GM23338 (cell line): ENCODE data around the gene TANC2.

ENCODE experiments used
- CTCF ChIP-seq, 2 experiments: fragments of 200-600 bp in 1 of 2; sonication (generic) in 1 of 2; conservative IDR thresholded peaks; 2 replicates each; pipeline versions ENCODE4 v1.5.1 to v1.6.1; 2016 to 2017; ENCODE audit warnings: antibody characterized with exemption in 2 of 2, low read depth in 2 of 2, mild to moderate bottlenecking in 2 of 2, moderate library complexity in 1 of 2
- EZH2 ChIP-seq: fragments of 200-600 bp; sonication (generic); IDR thresholded peaks from one replicate; pipeline ENCODE4 v1.8.0; 2017; ENCODE audit warnings: antibody characterized with exemption, mild to moderate bottlenecking, low read depth; ENCODE audit not compliant: unreplicated experiment
- EZH2phosphoT487 ChIP-seq: fragments of 200-600 bp; sonication (generic); IDR thresholded peaks from one replicate; pipeline ENCODE4 v1.8.1; 2018; ENCODE audit warnings: antibody characterized with exemption; ENCODE audit not compliant: unreplicated experiment
- JUNB ChIP-seq: IDR thresholded peaks from one replicate; pipeline ENCODE4 v1.6.1; 2016; ENCODE audit warnings: antibody characterized with exemption; ENCODE audit not compliant: unreplicated experiment
- POLR2AphosphoS5 ChIP-seq: IDR thresholded peaks from 2 replicates; pipeline ENCODE4 v1.6.1; 2016; ENCODE audit warnings: antibody characterized with exemption, low read depth
- ZNF114 ChIP-seq: fragments of 250-450 bp; sonication (Bioruptor Pico); IDR thresholded peaks from 2 replicates; pipeline ENCODE4 v1.5.0; 2020; ENCODE audit warnings: mild to moderate bottlenecking, moderate library complexity
- TF ChIP-seq, protein P1 (sequence below): IDR thresholded peaks from one replicate; pipeline ENCODE4 v1.6.1; 2018; ENCODE audit warnings: antibody characterized with exemption; ENCODE audit not compliant: unreplicated experiment

DNA sequence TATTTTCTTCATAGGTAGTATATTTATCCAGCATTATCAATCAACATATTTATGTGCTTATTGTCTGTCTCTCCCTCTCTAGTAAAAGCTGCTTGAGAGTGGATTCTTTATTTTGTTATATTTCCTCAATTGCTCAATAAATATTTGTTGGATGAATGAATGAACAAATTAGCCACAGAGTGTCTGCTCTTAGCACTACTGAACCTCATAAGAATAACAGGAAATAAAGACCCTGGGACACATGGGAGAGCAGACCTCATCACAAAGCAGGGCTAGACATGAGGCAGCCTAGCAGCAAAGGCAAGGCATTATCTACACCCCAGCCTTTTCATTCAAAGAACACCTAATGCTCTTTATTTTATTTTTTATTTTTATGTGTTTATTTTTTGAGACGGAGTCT is 34.9 kb upstream of the TANC2 start:
- TF ChIP-seq EZH2 (no peak), POLR2AphosphoS5 (no peak), CTCF (conservative IDR thresholded peaks at IDR 0.05; ENCODE audit: low read depth in 2 of 2) (no peak), ZNF114 (CRISPR knock-in tag) (no peak), EZH2phosphoT487 (no peak), JUNB (no peak)
- TF ChIP-seq, protein P1, sequence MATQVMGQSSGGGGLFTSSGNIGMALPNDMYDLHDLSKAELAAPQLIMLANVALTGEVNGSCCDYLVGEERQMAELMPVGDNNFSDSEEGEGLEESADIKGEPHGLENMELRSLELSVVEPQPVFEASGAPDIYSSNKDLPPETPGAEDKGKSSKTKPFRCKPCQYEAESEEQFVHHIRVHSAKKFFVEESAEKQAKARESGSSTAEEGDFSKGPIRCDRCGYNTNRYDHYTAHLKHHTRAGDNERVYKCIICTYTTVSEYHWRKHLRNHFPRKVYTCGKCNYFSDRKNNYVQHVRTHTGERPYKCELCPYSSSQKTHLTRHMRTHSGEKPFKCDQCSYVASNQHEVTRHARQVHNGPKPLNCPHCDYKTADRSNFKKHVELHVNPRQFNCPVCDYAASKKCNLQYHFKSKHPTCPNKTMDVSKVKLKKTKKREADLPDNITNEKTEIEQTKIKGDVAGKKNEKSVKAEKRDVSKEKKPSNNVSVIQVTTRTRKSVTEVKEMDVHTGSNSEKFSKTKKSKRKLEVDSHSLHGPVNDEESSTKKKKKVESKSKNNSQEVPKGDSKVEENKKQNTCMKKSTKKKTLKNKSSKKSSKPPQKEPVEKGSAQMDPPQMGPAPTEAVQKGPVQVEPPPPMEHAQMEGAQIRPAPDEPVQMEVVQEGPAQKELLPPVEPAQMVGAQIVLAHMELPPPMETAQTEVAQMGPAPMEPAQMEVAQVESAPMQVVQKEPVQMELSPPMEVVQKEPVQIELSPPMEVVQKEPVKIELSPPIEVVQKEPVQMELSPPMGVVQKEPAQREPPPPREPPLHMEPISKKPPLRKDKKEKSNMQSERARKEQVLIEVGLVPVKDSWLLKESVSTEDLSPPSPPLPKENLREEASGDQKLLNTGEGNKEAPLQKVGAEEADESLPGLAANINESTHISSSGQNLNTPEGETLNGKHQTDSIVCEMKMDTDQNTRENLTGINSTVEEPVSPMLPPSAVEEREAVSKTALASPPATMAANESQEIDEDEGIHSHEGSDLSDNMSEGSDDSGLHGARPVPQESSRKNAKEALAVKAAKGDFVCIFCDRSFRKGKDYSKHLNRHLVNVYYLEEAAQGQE = no peak
